HG02852 (cell line): ENCODE measurements around the gene NATD1.
"Not testable (repeated sequence)": the region's sequence is repeated elsewhere in the genome, so short reads cannot be mapped to it uniquely, and the experiment has no call there.

Experiments used
- ATAC-seq: cut with Tn5 transposase; IDR thresholded peaks from one replicate; pipeline ENCODE4 v1.9.1; 2021; ENCODE audit warnings: mild to moderate bottlenecking, moderate library complexity; ENCODE audit not compliant: unreplicated experiment

NATD1 gene

DNA sequence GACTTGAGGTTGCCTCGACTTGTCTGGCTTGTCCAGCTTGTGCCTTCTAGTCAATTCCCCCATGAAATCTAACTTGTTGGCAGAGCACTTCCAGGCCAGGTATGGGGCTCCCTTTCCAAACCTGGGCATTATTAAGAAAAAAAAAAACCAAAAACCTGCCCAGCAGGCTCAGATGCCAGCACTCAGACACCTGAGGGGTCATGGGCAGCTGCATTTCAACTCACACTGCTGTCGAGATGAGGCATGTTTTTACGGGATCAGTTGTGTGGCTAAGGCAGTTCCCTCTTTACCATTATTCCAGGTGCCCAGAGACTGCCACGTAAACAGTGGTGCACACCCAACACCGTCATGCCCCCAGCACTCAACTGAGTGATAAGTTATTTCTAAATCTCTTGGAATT, 57.1 kb downstream of the NATD1 start:
- no peak for ATAC-seq

DNA sequence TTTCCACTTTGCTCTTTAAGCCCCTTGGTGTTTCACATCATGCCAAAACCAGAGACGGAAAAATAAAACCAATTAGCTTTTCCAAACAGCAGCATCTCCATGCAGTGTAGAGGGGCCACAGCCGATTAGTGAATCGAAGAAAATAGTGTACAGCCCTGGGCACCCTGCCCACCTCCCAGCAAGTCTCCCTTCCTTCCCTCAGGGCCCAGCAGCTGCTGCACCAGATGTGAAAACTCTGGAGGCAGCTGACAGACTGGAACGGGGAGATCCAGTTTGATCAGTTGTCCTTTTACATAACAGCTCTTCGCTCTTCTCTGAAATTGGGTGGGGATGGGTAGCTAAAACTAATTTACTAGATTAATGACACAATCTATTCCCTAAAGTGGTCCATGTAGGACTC, 58.5 kb downstream of the NATD1 start:
- ATAC-seq: no peak

DNA sequence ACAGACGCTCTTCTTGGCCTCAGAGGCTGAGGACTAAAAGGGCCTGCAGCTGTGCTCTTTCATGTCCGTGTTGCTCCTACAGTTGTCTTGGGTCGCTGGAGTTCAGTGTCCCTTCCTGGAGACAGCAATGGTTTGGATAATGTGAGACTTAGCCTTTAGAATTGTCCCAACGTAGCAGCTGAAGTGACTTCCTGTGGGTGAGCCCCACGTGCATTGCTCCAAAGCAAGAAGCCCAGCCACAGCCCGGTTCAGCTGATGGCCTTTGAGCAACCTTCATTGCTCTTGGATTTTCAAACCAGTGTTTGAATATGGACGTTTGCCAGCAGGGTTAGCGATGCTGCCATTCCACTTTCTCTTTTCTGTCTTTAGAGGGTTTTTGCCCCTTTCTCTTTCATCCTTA, 59.0 kb downstream of the NATD1 start:
- no peak for ATAC-seq

DNA sequence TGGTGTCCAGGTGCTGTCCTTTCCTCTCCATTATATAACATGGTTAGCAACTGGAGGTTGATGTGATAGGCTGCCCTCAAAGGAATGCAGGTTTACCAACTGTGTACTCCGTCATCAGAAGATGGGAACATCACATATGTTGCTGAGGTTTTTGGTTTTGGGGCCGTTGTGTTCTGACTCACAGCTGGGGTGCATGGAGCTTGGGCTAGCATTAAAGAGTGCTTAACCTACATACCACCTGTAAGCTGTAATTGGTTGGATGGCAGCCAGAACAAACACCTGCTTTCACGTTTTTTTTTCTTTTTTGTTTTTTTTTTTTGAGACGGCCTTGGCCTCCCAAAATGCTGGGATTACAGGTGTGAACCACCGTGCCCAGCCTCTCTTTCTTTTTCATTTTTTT, 60.2 kb downstream of the NATD1 start:
- no peak for ATAC-seq

DNA sequence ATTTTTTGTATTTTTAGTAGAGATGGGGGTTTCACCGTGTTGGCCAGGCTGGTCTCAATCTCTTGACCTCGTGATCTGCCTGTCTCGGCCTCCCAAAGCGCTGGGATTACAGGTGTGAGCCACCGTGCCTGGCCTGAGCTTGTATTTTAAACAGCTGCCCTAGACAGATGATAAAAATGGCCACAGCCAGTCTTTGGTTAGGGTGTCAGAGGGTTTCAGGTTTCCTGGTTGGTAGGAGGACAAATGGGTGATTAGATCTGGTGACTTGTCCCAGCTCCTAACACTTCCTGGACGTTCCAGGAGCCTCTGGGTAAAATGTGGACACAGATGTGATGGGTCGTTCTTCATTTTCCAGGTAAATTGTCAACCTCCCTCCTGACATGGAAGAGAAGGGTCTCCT, 60.8 kb downstream of the NATD1 start:
- ATAC-seq: not testable (repeated sequence)

DNA sequence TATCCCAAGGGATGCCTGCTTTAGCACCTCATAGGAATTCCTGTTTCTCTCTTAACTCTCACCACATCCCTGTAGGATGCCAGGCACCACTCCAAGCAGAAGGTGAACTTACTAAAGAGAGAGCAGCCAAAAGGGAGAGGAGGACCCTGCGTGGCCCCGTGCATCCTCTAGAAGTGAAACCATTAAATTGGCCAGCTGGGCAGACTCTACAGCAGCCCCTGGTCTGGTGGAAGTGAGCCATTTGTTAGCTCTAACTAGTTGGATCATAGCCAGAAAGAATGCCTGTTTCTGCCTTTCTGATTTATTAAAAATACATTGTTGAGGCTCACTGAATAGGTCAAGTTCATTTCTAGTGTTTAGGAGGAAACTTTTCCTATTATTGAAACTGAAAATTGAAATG, 61.5 kb downstream of the NATD1 start:
- ATAC-seq: no peak

DNA sequence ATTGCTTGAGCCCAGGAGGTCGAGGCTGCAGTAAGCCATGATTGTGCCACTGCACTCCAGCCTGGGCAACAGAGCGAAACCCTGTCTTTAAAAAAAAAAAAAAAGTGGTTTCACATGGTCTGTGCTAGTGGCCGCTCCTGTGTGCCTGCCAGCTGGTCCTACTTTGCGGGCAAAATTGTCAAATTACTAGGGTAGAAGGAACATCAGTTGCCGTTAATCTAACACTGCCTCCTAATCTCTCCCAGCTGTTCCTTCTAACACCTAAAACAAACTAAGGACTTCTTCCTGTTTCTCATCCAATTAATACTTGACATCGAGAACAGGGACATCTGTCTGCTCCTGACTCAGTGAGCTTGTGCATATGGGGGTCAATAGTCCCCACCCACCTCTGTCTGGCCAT, 63.1 kb downstream of the NATD1 start:
- no peak for ATAC-seq

DNA sequence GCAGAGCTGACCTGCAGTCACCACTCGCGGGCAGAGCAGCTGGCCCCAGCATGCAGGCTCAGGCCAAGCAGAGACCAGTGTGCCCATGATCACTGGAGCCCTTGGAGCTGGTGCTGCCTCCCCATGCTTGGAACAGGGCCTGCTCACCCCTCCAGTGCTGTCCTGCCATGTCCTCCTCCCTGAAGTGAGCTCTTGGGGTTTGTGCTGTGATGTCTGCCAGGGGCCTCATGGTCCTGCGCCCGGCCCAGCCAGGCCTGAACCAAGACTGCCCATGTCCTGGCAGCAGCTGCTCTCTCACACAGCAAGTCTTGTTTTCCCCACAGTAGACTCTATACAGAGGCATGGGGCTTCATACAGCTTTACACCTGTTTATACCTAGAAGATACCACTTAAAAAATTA, 63.8 kb downstream of the NATD1 start:
- no peak for ATAC-seq
